GM12878 (cell line): ENCODE results near the gene SLC16A9. TPM values are rescaled to one million over a fixed set of nuclear protein-coding genes. Genes with fewer than 3 reads are reported as not detected.

Source experiments
- ATAC-seq: fragments of 200-7000 bp; cut with Tn5 transposase; 3 replicates; pipeline ENCODE4 v1.9.1; 2020; ENCODE audit warnings: mild to moderate bottlenecking, moderate library complexity
- BruUV-seq: library from RNA; stranded (reverse); fragments of 400-500 nt; replicated peaks from 2 replicates; lab custom pipeline; 2021; lab: Mats Ljungman, UMichigan
- CTCF ChIA-PET: fragments of 300-600 bp; sonication (Branson Sonifier 250); formaldehyde crosslinking; extraction: SDS; loops from one replicate; lab custom pipeline; 2021; ENCODE audit warnings: inconsistent platforms; lab: Yijun Ruan, JAX
- POLR2A ChIA-PET: fragments of 350-600 bp; formaldehyde crosslinking; extraction: SDS; loops from one replicate; lab custom pipeline; 2021; ENCODE audit warnings: inconsistent platforms; lab: Charles Lee
- RAD21 ChIA-PET: fragments of 300-600 bp; sonication (Branson Sonifier 250); formaldehyde crosslinking; loops from one replicate; lab custom pipeline; 2023; ENCODE audit warnings: antibody characterized with exemption; ENCODE audit not compliant: unreplicated experiment; lab: Charles Lee
- SMC1A ChIA-PET: fragments of 300-600 bp; sonication (Branson Sonifier 250); formaldehyde crosslinking; loops from one replicate; lab custom pipeline; 2023; ENCODE audit not compliant: unreplicated experiment, uncharacterized antibody; lab: Charles Lee
- DNase-seq: peaks from one replicate; pipeline ENCODE4 v3.0.0-alpha.2; 2011; ENCODE audit warnings: low read depth, low spot score
- FAIRE-seq: peaks from 3 replicates; lab custom pipeline; 2011; peaks lifted over from hg19 to GRCh38; lab: Jason Lieb, UNC
- H2AFZ ChIP-seq: 2 replicates; pipeline ENCODE4 v1.6.0; 2011; ENCODE audit warnings: low read depth, low read length, control low read depth; ENCODE audit not compliant: control insufficient read depth
- H3K27ac ChIP-seq: 2 replicates; pipeline ENCODE4 v1.5.1; 2011; ENCODE audit warnings: control low read depth; ENCODE audit not compliant: control insufficient read depth, insufficient read depth
- H3K27me3 ChIP-seq, 2 experiments: replicated peaks in 1 of 2; 2 replicates each; pipeline versions ENCODE4 v1.6.0 to v1.6.1; 2011; ENCODE audit warnings: low read length in 1 of 2; ENCODE audit not compliant: control insufficient read depth in 2 of 2, insufficient read depth in 2 of 2
- H3K36me3 ChIP-seq, 2 experiments: 2 replicates each; pipeline ENCODE4 v1.5.1; 2011; ENCODE audit warnings: low read length in 1 of 2; ENCODE audit not compliant: control insufficient read depth in 2 of 2, insufficient read depth in 2 of 2
- H3K4me1 ChIP-seq: 2 replicates; pipeline ENCODE4 v1.6.1; 2011; ENCODE audit warnings: mild to moderate bottlenecking, low read length, moderate library complexity, mixed read lengths; ENCODE audit not compliant: control insufficient read depth, insufficient read depth
- H3K4me2 ChIP-seq: 2 replicates; pipeline ENCODE4 v1.6.0; 2011; ENCODE audit warnings: control low read depth; ENCODE audit not compliant: control insufficient read depth, insufficient read depth
- H3K4me3 ChIP-seq: fragments of 200-600 bp; sonication (generic); 2 replicates; pipeline ENCODE4 v1.5.1; 2016
- H3K79me2 ChIP-seq: 2 replicates; pipeline ENCODE4 v1.6.0; 2011; ENCODE audit warnings: low read length; ENCODE audit not compliant: control insufficient read depth, insufficient read depth
- H3K9ac ChIP-seq: 2 replicates; pipeline ENCODE4 v1.8.0; 2011; ENCODE audit warnings: low read length, control low read depth, mixed read lengths; ENCODE audit not compliant: control insufficient read depth, insufficient read depth
- H3K9me3 ChIP-seq: replicated peaks from 3 replicates; pipeline ENCODE4 v1.5.1; 2011; ENCODE audit warnings: mild to moderate bottlenecking, low read length; ENCODE audit not compliant: control insufficient read depth, insufficient read depth
- H4K20me1 ChIP-seq: 2 replicates; pipeline ENCODE4 v1.6.0; 2011; ENCODE audit not compliant: control insufficient read depth, insufficient read depth
- BACH1 ChIP-seq: fragments of 450-650 bp; IDR thresholded peaks from 2 replicates; pipeline ENCODE4 v1.6.1; 2017; ENCODE audit warnings: mild to moderate bottlenecking, borderline replicate concordance
- IKZF2 ChIP-seq, 2 experiments: fragments of 450-650 bp; IDR thresholded peaks; 2 replicates each; pipeline ENCODE4 v1.6.1; 2017; ENCODE audit warnings: mild to moderate bottlenecking in 2 of 2, moderate library complexity in 2 of 2
- RCOR1 ChIP-seq: conservative IDR thresholded peaks from 2 replicates; pipeline ENCODE4 v1.6.1; 2012; ENCODE audit warnings: low read depth, low read length, improper control_type of control experiment
- ZSCAN29 ChIP-seq: fragments of 450-650 bp; IDR thresholded peaks from 2 replicates; pipeline ENCODE4 v1.6.1; 2017; ENCODE audit warnings: mild to moderate bottlenecking, moderate library complexity
- WGBS: methylation state at CpG from one replicate; pipeline ENCODE4 v1.1.6; 2016; ENCODE audit warnings: low lambda C conversion rate; ENCODE audit not compliant: insufficient replicate concordance, insufficient coverage; ENCODE audit errors: missing lambda C conversion rate; 5-methylcytosine and 5-hydroxymethylcytosine counted together
- in situ Hi-C: fragments of 300-500 bp; cut with MboI; formaldehyde crosslinking; loops from 9 replicates; pipeline ENCODE4 v1.14.3; 2018; ENCODE audit warnings: mixed read lengths
- intact Hi-C: fragments of 100-400 bp; cut with micrococcal nuclease; formaldehyde crosslinking; loops from one replicate; pipeline ENCODE4 v1.14.2; 2022; ENCODE audit not compliant: unreplicated experiment
- polyA plus RNA-seq, 11 experiments: library from polyadenylated mRNA; depleted of rRNA in 4 of 11; unstranded in 6 of 11; stranded (reverse) in 5 of 11; fragments of >200 nt; fragmentation: Nextera tagmentation in 4 of 11; fragmentation: Illumina TruSeq in 1 of 11; extraction: Ambion mirVana in 4 of 11; extraction: Trizol in 1 of 11; gene quantifications; 1 replicate in 1 of 11; 2 replicates in 10 of 11; pipeline versions ENCODE4 v1.2.1 to v1.2.3, GENCODE V29; 2011 to 2016; ENCODE audit warnings: inconsistent platforms in 2 of 11, missing spikeins in 2 of 11, low read depth in 1 of 11
- total RNA-seq, 4 experiments: library from RNA; depleted of rRNA in 3 of 4; stranded (reverse); fragments of >200 nt in 3 of 4; fragmentation: Illumina TruSeq in 1 of 4; extraction: Trizol in 1 of 4; gene quantifications; 2 replicates each; pipeline versions ENCODE4 v1.2.1 to v1.2.3, GENCODE V29; 2013 to 2021
- TF ChIP-seq, protein P1 (sequence below): fragments of 450-650 bp; conservative IDR thresholded peaks from 2 replicates; pipeline ENCODE4 v1.6.1; 2017; ENCODE audit warnings: mild to moderate bottlenecking, moderate library complexity
- TF ChIP-seq, protein P2 (sequence below): fragments of 450-650 bp; IDR thresholded peaks from 2 replicates; pipeline ENCODE4 v1.6.1; 2017; ENCODE audit warnings: borderline replicate concordance
- TF ChIP-seq, protein P3 (sequence below): fragments of 450-650 bp; IDR thresholded peaks from 2 replicates; pipeline ENCODE4 v1.6.1; 2018; ENCODE audit warnings: borderline replicate concordance, mild to moderate bottlenecking; ENCODE audit not compliant: partially characterized antibody

The SLC16A9 gene
- total and polyA plus RNA-seq, 10 of the 15 experiments (the other 5 are each of a cell fraction or from before 2014, with no cell fraction given): 0.86 to 6.2 (median 4.3) TPM

DNA sequence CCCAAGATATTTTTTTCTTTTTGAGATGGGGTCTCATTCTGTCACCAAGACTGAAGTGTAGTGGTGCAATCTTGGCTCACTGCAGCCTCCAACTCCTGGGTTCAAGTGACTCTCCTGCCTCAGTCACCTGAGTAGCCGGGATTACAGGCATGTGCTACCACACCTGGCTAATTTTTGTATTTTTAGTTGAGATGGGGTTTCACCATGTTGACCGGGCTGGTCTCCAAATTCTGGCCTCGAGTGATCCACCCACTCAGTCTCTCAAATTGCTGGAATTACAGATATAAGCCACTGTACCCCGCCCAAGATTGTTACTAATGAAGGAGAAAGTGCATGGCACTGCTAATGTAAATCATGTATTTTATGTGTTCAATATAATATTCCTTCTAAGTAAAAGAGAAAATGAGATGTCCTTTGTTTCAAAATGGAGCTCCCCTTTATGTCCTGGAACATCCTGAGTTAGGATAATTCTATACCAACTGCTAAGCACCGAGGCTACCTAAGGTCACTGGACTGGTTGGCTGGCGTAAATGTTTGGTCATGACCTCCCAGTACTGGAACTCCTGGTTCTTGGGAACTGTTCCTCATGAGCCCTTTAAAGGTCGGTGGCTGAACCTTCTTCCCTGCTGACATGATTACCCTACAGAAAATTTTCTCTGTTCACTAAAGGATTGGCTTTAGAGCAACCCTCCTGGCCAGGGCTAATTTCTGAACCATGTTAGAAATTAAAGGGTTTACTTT is 59.9 kb downstream of the SLC16A9 start:
- in situ Hi-C loops (no loop called here), intact Hi-C loops (no loop called here)
- ATAC-seq (no peak), DNase-seq (no peak), FAIRE-seq (no peak)
- Histone ChIP-seq H3K27me3 (no peaks in the 10 kb centered on the region; a peak in 1 of 4 replicates), H4K20me1 (no peaks in the 10 kb centered on the region), H3K4me2 (no peak overlapping the region), H3K4me1 (no peaks in the 10 kb centered on the region), H3K27ac (no peak overlapping the region), H3K4me3 (no peak overlapping the region), H2AFZ (no peak overlapping the region), H3K9me3 (no peaks in the 10 kb centered on the region; the same call in 2 of the 3 replicates), H3K79me2 (no peaks in the 10 kb centered on the region), H3K9ac (no peak overlapping the region), H3K36me3 (no peaks in the 10 kb centered on the region)
- RAD21 ChIA-PET: no interaction called here
- CTCF ChIA-PET: no interaction called here
- TF ChIP-seq, protein P1, sequence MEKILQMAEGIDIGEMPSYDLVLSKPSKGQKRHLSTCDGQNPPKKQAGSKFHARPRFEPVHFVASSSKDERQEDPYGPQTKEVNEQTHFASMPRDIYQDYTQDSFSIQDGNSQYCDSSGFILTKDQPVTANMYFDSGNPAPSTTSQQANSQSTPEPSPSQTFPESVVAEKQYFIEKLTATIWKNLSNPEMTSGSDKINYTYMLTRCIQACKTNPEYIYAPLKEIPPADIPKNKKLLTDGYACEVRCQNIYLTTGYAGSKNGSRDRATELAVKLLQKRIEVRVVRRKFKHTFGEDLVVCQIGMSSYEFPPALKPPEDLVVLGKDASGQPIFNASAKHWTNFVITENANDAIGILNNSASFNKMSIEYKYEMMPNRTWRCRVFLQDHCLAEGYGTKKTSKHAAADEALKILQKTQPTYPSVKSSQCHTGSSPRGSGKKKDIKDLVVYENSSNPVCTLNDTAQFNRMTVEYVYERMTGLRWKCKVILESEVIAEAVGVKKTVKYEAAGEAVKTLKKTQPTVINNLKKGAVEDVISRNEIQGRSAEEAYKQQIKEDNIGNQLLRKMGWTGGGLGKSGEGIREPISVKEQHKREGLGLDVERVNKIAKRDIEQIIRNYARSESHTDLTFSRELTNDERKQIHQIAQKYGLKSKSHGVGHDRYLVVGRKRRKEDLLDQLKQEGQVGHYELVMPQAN: no peak
- TF ChIP-seq ZSCAN29 (no peak), BACH1 (no peak), RCOR1 (no peak), IKZF2 (IDR thresholded peaks at IDR 0.05) (no peak)
- TF ChIP-seq, protein P2, sequence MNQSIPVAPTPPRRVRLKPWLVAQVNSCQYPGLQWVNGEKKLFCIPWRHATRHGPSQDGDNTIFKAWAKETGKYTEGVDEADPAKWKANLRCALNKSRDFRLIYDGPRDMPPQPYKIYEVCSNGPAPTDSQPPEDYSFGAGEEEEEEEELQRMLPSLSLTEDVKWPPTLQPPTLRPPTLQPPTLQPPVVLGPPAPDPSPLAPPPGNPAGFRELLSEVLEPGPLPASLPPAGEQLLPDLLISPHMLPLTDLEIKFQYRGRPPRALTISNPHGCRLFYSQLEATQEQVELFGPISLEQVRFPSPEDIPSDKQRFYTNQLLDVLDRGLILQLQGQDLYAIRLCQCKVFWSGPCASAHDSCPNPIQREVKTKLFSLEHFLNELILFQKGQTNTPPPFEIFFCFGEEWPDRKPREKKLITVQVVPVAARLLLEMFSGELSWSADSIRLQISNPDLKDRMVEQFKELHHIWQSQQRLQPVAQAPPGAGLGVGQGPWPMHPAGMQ: no peak
- TF ChIP-seq, protein P3, sequence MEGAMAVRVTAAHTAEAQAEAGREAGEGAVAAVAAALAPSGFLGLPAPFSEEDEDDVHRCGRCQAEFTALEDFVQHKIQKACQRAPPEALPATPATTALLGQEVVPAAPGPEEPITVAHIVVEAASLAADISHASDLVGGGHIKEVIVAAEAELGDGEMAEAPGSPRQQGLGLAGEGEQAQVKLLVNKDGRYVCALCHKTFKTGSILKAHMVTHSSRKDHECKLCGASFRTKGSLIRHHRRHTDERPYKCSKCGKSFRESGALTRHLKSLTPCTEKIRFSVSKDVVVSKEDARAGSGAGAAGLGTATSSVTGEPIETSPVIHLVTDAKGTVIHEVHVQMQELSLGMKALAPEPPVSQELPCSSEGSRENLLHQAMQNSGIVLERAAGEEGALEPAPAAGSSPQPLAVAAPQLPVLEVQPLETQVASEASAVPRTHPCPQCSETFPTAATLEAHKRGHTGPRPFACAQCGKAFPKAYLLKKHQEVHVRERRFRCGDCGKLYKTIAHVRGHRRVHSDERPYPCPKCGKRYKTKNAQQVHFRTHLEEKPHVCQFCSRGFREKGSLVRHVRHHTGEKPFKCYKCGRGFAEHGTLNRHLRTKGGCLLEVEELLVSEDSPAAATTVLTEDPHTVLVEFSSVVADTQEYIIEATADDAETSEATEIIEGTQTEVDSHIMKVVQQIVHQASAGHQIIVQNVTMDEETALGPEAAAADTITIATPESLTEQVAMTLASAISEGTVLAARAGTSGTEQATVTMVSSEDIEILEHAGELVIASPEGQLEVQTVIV: no peak
- WGBS: 65% methylated on average over 7 of the region's 7 CpGs
- BruUV-seq: no TSS peak
- POLR2A ChIA-PET: no interaction called here
- SMC1A ChIA-PET: interaction anchor here (0.8 to 1.0 kb wide), 2 partner anchors 20 kb away, joined by 3 to 4 read pairs; no protein-coding TSS in a partner anchor
